Measurements from ENCODE around the gene EFCAB12.
"Not testable (repeated sequence)": the region's sequence is repeated elsewhere in the genome, so short reads cannot be mapped to it uniquely, and the experiment has no call there.

The EFCAB12 gene

DNA sequence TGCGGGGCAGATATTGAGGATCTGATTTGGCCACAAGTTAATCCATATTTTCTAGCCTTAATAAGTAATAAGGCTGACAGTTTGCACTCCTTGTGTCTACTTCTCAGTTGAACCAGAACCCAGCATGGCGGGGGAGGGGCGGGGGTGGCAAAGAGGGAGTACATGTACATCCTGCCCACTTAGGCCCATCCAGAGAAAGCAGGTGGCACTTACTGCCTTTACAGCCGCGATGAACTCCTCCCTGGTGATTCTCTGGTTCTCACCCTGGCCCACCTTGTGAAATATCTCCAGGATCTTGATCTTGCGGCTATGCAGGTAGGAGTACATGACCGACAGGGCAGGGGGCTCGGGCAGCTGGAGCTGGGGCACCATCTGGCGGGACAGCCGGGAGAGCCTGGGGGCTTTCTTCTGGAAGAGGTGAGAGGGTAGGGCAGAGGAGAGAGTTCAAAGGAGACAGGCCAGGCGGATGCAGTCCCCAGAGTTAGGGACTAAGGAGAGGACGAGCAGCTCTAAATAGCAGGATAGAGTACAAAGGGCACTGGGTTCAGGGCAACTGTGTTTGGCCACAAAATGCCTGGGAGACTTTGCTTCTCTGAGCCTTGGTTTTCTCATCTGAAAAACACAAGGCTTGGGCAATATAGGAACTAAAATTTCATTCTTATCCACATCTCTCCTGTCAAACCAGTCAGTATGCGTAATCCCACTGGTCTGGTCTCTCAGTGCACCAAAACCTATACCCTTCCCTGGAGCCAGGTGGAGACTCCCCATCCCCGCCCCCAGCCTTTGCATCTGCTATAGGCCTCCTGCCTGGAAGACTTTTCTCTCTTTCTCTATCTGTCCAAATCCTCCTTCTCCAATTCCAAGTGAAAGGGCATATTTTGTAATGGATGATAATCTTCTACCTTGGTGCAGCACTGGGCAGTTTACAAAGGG lies 10.1 kb downstream of the EFCAB12 start:
- no peak for DNase-seq

DNA sequence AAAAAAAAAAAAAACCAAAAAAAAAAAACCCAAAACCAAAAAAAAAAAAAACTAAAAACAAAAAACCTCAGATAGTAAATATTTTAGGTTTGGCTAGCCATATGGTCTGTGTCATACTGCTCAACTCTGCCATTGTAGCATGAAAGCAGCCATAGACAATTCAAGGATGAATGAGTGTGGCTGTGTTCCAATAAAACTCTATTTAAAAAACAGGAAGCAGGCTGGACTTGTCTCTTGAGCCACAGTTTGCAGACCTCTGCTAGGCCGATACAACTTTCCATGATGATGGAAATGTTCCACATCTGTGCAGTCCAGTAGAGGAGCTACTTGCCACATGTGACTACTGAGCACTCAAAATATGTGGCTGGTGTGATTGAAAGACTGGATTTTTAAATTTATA lies 11.1 kb downstream of the EFCAB12 start:
- no peak for DNase-seq

DNA sequence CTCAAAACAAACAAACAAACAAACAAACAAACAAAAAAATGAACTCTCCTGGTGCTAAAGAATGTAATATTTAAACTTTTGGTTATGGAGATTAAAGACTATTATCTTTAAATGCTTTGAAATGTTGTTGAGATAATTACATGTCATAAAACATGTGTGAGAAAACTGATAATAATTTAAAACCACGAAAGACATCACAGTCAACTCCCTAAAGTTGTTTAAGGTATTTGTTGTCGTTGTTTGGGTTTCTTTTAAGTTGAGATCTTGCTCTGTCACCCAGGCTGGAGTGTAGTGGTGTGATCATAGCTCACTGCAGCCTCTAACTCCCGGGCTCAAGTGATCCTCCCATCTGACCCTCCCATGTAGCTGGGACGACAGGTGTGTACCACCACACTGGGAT lies 12.0 kb downstream of the EFCAB12 start:
- no peak for DNase-seq

DNA sequence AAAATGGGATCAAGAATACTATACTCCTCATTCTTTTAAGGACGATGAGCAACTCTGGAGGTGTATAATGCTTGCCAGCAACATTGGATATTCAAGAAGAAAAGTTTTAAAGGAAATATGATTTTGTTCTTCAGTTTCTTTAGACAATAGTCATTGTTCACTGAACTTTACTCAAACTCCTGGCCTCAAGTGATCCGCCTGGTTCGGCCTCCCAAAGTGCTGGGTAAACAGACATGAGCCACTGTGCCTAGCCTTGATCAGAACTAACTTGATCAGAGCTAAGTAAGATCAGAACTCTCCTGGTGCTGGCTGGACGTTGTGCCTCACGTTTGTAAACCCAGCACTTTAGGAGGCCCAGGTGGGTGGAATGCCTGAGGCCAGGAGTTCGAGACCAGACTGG lies 12.6 kb downstream of the EFCAB12 start:
- no peak for DNase-seq

DNA sequence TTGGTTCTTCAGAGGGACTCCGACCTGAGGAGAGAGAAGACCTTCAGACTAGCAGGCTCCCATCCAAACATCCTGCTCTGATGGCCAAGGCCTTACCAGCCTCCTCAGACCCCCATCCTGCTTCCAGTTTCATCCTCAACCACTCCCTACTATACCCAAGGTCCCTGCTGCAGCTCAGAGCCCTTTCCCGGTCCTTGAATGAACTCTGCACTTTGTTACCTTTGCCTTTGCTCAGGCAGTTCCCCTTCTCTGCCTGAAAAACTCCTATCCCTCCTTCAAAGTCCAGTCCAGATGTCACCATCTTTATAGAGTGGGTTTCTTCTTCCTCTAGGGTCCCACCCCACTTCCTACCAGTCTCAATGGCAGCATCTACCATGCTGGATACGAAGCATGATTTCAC lies 13.1 kb downstream of the EFCAB12 start:
- no peak for DNase-seq

DNA sequence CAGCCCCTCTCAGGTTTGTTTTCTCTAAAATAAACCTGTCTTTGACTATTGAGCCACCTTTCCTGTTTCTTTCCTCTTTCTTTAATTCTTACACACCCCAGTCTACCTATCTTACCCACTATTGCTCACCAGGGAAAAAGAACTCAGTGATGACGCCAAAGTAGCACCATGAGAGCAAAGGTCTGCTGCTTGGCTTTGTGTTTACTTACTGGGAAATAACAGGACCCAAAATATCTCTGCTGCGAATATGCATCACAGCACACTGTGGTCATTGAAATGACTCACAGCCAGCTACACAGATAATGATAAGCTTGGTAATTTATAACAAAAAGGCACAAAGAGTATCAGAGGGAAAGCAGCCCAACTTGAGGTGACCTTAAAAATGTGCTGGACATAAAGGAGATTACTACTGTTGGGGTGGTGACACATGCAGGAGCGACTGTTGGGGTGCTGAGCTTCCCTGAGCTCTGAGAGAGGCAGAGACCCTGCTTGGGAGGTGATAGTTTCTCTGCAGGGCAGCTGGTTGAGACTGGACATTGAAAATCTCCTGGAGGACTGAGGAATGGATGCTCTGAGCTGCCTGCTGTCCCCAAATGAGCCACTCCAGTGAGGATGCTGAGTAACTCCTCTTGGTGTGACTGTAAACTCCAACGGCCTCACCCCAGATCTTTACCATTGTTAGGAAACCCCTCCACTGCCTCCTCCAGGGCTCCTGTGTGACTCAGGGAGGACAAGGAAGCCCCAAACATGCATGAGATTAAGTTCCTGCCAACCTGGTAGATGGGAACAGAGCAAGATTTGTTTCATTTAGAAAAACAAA lies 14.5 kb downstream of the EFCAB12 start:
- DNase-seq, result no peak

DNA sequence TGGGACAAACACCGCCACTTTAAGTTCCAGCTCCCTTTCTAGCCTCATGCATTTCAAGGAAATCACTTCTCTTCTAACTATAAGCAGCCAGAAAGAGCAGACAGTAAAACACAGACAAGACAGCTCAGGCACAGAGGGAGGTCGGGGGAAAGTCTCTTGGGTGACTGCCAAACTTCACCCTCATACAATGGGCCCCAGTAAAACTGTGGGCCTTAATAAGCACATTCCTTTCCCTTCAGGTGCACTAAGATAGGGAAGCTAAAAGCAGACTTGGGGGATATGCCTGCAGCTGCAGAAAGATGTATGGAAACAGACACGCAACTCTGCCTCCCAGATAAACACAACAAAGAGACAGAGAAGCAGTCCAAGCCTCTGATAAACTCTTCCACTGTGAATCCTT lies 15.2 kb downstream of the EFCAB12 start:
- not testable (repeated sequence) for DNase-seq

DNA sequence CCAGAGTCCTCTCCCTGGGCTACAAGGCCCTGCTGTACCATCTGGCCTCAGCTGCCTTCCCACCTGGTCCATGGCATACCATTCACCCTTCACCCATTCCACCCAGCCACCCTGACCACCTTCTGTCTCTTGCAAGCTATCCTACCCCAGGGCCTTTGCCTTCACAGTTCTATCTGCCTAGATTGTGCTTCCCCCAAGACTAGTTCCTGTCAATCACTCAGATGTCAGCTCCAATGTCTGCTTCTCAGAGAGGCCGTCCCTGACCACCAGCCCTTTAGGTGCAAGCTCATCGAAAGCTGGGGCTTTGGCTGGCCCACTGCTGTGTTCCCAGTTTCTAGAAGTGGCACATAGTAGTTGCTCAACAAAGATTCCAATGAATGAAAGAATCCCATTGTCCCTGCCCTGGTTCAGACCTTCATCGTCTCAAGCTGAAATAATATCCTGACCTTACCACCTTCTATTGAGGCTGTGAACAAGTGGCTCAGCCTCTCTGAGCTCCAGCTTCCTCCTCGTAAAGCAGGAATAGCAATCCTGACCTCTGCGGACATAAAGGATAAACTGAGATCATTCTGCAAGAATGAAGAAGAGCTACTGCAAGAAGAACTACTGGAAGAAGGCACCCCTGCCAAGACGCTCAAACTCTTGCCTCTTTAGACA lies 15.8 kb downstream of the EFCAB12 start:
- no peak for DNase-seq

DNA sequence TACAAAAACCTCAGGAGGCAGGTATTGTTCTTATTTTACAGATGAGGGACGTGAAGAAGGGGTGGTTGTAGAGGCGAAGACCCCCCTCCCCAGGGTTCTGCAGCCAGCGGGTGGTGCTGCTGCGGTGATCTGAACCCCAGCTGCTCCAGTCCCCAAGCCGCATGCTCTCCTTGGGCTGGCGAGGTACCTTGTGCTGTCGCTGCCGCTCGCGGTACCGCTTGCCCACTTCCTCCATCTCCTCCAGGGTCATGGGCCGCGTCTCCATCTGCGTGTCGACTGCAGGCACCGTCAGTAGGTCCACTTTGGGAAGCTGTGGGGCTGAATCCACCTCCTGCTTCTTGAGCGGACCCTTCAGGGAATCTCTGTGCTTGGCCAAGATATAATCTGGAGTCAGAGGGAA lies 17.5 kb downstream of the EFCAB12 start:
- DNase-seq, result no peak

DNA sequence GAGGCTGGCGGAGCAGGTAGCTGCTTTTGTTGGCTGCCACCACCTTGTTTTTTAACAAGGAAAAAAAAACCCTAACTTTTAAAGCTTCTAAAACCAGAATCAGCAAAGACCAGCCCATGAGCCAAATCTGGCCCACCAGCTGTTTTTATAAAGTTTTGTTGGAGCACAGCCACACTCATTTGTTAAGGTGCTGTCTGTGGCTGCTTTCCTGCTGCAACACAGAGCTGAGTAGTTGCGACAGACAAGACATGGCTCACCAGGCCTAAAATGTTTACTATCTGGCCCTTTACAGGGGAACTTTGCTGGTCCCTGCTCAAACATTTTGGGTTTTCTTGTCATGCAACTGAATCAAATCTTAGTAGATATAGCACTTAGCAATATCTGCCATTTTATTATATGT lies 18.9 kb downstream of the EFCAB12 start:
- DNase-seq, result no peak

DNA sequence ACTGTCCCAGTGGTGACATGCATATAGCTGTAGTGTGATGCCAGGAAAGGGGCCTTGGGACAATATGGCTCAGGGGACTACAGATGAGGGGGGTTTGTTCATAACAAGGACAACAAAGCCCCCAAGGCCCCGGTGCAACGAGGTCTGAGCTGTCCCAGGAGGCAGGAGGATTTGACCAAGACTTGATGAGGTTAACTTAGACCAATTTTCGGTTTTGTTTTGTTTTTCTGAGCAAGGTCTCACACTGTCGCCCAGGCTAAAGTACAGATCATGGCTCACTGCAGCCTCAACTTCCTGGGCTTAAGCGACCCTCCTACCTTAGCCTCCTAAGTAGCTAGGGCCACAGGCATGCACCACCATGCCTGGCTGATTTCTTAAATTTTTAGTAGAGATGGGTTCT lies 23.8 kb downstream of the EFCAB12 start:
- DNase-seq, result no peak

DNA sequence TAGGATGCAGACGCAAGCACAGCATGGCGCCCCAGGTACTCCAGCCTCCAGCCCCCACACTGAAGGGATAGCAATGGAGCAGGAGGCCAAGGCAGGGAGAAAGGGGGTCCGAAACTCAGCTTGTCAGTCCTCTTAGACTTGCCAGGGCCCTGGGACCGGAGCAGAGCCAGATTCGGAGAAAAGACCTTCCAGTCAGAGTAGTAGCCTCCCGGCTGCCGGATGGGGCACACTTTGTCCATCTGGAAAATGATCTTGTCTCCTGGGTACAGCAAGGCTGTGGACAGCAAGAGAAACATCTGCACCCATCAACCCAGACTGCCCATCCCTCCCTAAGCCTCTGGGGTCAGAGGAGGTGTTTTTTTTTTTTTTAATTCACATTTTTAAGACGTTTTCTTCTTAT lies 24.3 kb downstream of the EFCAB12 start:
- DNase-seq, result no peak

DNA sequence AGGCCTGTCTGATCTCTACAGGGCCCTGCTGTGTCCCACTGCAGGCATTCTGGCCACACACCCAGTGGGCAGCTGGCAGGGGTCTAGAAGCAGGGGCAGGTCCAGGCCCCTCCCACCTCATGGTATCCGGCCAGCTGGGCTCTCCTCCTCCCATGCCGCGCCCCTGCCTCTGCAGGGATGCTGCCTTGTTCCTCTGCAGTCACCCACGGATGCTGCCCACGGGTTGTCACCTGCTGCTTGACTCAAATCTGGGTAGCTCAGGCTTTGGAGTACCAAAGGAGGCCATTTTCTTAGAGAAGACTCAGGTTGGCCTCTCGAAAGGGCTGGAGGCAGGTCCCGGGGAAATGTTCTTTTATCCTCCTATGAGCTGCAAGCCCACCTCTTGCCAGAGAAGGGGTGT lies 25.0 kb downstream of the EFCAB12 start:
- DNase-seq, result no peak

DNA sequence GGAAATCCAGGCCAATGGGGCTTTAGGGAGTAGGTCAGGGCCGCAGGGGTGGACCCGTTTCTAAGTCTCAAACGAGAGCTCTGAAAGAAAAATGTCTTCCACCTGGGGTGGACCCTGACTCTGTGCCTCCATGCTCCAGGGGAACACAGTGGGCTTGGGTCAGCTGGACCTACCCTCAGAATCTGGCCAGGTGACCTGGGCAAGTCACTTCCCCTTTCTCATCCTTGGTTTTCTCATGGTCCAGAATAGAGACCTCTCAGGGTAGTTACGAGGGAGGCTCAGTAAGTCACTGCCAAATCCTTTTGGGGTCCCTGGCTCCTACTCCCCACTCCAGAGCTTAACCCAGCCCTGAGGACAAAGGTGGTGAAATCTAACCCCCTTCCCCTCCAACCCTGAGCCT lies 25.8 kb downstream of the EFCAB12 start:
- DNase-seq, result no peak

DNA sequence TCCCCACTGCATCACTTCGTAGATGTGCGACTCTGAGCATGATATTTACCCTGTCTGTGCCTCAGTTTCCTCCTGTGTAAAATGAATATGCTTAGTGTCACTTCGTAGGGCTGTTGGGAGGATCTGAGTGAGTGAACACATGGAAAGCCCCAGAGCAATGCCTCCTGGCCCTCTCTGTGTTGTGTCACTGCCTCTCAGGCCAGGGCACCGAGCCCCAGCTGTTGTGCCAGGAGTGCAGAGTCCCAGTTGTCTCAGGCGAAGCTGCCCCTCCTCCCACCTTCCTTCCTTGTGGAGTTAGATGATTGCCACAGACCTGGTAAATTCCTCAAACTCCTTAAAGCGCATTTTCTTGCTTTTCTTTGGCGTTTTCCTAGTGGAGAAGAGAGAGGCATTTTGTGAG lies 26.2 kb downstream of the EFCAB12 start:
- no peak for DNase-seq

DNA sequence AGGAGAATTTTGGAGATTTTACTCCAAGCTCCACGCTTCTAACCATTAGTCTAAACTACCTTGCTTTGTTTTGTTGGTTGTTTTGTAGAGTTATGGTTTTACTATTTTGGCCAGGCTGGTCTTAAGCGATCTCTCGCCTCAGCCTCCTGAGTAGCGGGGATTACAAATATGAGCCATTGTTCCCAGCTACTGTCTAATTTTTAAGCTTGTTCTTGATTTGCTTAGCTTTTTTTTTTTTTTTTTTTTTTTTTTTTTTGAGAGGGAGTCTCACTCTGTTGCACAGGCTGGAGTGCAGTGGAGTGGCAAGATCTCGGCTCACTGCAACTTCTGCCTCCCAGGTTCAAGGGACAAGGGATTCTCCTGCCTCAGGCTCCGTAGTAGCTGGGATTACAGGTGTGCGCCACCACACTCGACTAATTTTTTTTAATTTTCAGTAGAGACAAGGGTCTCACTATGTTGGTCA lies 28.5 kb downstream of the EFCAB12 start:
- DNase-seq, result no peak

DNA sequence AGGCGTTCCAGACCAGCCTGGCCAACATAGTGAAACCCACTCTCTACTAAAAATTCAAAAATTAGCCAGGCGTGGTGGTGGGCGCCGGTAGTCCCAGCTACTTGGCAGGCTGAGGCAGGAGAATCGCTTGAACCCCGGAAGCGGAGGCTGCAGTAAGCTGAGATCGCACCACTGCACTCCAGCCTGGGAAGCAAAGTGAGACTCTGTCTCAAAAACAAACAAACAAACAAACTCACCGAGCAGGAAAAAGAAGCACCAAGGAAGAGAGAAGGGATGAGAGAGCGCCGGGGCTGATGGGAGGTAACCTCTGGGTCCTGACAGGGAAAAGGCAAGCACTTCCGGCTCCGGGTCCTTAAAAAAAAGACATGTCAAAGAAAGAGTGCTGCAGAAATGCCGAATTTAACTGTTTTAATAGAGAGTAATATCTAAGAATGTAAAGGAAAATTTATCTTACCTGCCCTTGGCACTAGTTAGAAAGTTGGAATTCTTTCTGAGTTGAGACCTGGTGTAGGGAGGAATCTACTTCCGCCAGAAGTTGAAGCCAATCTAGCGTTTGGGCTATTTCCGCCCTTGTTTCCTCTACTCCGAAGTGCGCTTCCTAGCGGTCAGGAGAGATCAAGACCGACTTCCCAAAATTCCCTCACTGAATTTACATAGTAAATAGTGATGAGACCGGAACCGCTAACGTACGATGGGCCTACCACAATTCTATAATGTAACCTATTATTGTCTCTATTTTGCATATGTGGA lies 29.1 kb downstream of the EFCAB12 start:
- DNase-seq, result peak; percentile 90

DNA sequence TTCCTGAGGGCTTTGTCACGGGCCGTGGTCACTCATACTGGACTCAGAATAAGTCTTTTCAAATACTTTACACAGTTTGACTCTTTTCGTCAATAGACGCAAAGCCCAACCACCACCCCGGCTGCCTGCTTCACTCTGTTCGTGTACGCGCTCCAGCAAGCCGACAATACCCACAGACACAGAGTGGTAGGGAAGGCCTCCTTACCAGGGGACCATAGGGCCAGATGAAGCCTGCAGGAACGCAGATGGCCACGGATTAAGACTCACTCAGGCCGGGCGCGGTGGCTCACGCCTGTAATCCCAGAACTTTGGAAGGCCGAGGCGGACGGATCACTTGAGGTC lies 29.7 kb downstream of the EFCAB12 start:
- DNase-seq, result peak; percentile 69

DNA sequence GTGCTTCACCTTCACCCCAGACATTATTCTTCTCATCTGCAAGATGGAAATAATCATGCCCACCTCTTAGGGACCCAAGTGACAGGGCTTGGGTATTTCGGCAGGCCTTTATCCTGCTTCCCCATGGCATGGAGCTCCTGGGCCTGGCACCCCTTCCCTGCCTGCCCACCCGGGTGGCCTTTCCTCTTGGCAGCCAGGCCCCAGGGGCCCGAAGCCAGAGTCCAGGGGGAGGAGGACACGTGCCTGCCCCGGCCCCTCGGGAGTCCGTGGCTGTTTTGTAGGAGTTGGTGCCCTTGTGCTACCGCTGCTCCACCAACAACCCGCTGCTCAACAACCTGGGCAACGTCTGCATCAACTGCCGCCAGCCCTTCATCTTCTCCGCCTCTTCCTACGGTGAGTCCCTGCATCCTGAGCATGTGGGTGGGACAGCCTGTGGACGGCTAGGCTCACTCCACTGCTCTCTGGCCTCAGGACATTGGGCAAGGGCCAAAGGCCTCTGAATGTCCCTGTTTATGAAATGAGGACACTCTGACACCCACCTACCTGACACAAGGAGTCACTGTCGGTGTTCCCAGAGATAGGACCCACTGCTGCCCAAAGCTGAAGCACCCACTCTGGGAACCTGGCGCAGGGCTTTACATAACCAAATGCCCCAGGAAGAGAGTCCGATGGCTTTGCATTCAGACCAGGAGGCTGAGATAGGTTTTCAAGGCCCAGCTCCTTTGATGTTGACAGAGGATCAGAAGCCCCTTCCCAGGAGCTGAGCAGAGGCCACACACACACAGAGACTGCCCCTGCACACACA lies 34.5 kb downstream of the EFCAB12 start:
- DNase-seq, result not testable (repeated sequence)

DNA sequence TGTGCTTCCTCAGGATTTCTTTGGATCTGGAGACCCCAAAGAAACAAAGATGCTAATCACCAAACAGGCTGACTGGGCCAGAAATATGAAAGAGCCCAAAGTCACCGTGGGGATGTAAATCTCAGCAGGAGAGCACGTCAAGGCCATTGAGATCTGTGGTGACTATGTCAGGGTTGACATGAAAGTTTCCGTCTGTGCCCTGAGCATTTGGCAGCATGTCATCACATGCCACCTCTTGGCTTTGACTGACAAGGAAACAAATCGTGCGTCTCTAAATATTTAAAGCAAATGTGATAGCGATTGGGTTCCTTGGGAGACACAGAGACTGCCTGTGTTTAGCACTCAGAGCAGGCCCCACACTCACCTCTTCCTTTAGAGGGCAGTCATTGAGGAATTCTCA lies 35.2 kb downstream of the EFCAB12 start:
- no peak for DNase-seq

DNA sequence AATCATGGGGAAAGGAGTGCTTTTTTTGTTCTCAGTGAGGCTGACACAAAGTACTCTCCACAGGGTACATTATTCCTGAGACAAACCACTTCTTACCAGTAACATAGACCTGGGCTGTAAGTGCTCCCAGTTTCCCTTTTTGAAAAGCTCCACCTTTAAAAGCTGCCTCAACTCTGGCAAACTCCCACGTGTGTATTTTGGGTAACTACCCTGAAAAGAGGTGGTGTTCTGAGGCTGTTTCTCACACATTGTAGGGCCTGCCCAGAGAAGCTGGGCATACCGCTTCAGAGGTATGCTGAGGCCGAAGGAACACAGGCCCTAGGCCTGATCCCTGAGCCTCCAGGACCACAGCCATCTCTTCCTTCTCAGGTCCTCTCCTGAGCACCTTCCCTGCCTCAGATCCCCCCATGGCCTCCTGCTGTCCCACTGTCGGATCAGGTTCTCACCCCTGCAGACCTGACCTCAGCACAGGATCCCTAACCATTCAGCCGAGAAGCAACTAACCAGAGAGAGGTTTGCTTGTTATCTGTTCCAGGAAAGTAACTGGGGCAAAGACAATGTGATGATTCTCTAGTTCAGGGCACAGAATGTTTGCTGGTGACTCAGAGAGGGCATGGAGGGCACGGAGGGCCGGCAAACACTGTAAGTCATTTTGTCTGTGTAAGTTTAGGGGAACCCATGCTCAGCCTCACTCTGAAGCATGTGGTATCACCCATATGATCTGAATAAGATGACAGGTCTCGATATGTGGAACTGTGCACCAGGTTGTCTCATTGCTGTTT lies 36.1 kb downstream of the EFCAB12 start:
- DNase-seq, result not testable (repeated sequence)

Data from activated effector memory CD4-positive, alpha-beta T cell treated with anti-CD3 and anti-CD28 coated beads, Interleukin-2, amount 50 U/mL, for 16 hours (primary cell).